HFF-Myc (cell line): Measurements from ENCODE around the gene DLG2.
A peak's percentile ranks its signal among the peaks of the same experiment; 100 is the strongest.

Experiments
- DNase-seq: peaks from one replicate; pipeline ENCODE4 v3.0.0-alpha.2; 2011; ENCODE audit warnings: low read depth; ENCODE audit errors: extremely low read depth
- H3K4me3 ChIP-seq: replicated peaks from 2 replicates; pipeline ENCODE4 v1.5.1; 2011; ENCODE audit warnings: low read depth, mild to moderate bottlenecking, control low read depth, low read length
- CTCF ChIP-seq: IDR thresholded peaks from 2 replicates; pipeline ENCODE4 v1.5.1; 2012; ENCODE audit warnings: mild to moderate bottlenecking, low read depth, low read length, control low read depth; ENCODE audit errors: missing control alignments

Gene DLG2

GRCh38 chr11:83727251-83727650 lies 1899.9 kb downstream of the DLG2 start:
- no peak overlapping the region for H3K4me3 ChIP-seq
- DNase-seq = no peak
- TF ChIP-seq CTCF = no peak

- no peak for DNase-seq
- TF ChIP-seq CTCF = no peak
Observed at GRCh38 chr11:83726316-83726715, 1900.8 kb downstream of the DLG2 start.

GRCh38 chr11:83725728-83726127 lies 1901.4 kb downstream of the DLG2 start:
- no peak for DNase-seq
- TF ChIP-seq CTCF = no peak
- no peak overlapping the region for H3K4me3 ChIP-seq

More at GRCh38 chr11:83726316-83726715, 1900.8 kb downstream of the DLG2 start:
- H3K4me3 ChIP-seq = no peak overlapping the region

- H3K4me3 ChIP-seq = no peak overlapping the region
- no peak for DNase-seq
- TF ChIP-seq CTCF = no peak
Observed at GRCh38 chr11:83725269-83725560, 1901.9 kb downstream of the DLG2 start.

GRCh38 chr11:83723999-83724398 lies 1903.1 kb downstream of the DLG2 start:
- DNase-seq = peak; percentile 19
- no peak overlapping the region for H3K4me3 ChIP-seq
- TF ChIP-seq CTCF = peak; percentile 25

GRCh38 chr11:83722392-83723119 lies 1904.6 kb downstream of the DLG2 start:
- no peak for TF ChIP-seq CTCF
- DNase-seq = no peak
- H3K4me3 ChIP-seq = no peak overlapping the region

- no peak overlapping the region for H3K4me3 ChIP-seq
- no peak for TF ChIP-seq CTCF
- no peak for DNase-seq
Observed at GRCh38 chr11:83721263-83721662, 1905.9 kb downstream of the DLG2 start.
